Activated CD4-positive, alpha-beta T cell treated with anti-CD3 and anti-CD28 coated beads, Interleukin-2, amount 50 U/mL, for 4 hours (primary cell): ENCODE results near the gene ZDBF2.
"Not testable (repeated sequence)": the region's sequence is repeated elsewhere in the genome, so short reads cannot be mapped to it uniquely, and the experiment has no call there.

Experiments used
- DNase-seq, 2 experiments: peaks; one replicate each; pipeline ENCODE4 v3.0.0-alpha.2; 2020

The ZDBF2 gene

DNA sequence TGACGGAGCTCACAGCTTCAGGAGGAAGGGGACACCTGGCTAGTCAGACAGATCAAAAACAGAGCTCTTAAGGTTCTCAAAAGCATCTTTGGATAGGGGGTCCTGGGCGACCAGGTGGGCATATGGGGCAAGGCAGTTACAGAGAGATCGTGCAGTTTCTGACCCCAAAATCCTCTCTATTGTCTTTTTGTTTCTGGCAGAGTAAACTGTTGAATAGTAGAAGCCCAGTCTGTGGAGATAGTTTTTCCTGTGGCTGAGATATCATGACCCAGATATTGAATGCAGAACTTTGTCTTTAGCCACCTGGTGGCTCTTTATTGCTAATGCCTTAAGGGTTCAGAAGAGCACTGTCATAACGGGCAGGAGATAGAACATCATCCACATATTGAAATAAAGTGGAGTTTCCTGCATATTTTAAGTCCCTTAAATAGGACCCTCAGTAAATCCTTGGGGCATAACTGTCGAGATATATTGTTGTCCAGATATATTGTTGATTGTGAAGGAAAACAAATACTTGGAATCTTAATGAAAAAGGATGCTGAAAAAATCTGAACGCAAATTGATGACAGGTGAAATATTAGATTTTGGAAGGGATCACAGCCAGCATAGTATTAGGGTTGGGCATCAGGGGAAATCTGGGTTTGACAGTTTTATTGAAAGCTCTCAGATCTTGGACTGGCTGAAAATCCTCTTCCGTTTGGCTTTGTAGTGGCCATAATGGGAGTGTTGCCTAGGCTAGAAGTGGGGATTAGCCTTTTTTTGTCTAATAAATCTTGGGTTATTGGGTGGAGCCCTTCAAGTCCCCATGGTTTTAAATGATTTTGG is 14.1 kb upstream of the ZDBF2 start:
- DNase-seq, result no peak

DNA sequence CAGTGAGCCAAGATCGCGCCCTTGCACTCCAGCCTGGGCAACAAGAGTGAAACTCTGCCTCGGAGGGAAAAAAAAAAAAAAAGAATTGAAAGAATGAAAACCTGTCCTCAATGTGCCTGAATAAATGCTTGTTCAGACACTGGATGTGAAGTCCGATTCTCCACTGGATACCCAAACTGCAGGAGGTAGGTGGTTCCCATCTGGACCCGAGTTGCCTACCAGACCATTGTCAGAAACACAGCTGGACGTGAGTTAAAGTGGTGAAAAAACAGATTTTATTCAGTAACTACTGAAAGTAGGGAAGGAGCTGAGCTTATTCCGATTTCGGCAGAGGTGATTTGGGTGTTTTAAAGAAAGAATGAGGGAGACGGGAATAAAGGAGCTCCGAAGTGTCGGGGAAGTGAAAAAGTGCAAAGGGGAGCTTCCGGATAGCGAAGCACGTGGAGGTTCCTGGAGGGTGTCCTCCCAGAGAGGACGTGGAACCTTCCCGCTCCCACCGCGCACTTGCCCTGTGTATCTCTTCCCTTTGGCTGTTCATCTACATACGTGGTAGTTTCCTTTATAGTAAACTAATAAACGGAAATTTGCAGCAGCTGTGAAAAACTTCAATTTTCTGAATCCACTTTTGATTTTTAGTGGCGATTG is 10.4 kb upstream of the ZDBF2 start:
- DNase-seq, result no peak

DNA sequence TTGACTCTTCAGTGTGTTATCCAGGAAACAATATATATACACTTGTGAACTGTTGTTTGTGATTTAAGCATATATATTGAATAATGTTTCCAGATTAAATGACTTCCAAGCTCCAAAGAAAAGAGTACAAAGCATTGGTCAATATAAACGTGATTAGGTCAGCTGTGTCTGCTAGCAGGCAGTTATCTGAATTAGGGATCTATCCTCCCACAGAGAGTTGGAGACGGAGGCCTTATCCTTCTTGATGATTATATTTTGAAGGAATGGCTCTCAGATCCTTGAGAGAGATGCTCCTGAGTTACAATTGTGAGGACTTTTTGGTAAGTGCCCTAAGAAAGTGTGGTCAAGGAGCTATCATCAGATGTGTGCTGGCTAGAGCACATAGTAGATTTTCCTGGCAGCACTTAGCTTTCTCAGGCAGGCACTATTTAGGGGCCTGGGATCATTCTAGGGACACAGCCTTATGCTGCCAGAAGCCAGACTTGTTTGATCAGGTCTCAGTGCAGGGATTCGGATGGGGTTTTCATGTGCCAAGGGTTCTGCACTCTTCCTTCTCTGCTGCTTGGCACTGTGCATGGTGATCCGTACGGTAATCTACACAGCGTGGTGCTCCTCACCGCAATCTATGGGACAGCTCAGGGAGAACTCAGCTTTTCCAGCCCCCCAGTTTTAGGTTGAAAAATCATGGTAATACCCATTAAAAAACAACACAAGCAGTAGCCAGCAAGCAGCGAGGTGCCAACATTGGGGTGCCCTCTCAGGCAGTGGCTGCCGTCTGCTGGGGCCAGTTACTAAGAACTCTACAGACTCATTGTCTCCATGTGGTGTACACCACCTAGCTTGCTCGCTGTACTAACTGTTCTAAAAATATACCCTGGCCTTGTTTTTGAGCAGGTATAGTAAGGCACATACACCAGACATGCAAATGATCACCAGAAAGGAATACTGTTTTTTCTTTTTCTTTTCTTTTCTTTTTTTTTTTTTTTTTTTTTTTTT is 8.0 kb upstream of the ZDBF2 start:
- DNase-seq, result no peak

DNA sequence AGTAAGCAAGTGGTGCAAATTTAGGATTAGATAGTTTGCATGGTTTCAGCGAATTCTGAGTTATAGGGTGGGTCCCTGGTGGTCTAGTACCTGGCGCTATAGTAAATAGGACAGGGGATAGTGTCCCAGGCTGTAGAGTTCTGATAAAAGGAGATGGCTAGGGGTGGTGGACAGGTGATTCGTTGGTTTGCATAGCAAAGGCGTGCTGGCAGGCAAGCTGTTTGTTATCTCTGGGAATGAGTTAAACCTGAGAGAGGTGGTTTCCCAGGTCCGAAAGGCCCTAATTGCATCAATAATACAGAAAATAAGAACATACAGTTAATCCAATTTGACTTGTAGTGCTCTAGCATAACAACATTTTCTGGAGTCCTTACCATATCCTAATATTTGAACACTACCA is 6.9 kb upstream of the ZDBF2 start:
- DNase-seq, result no peak

DNA sequence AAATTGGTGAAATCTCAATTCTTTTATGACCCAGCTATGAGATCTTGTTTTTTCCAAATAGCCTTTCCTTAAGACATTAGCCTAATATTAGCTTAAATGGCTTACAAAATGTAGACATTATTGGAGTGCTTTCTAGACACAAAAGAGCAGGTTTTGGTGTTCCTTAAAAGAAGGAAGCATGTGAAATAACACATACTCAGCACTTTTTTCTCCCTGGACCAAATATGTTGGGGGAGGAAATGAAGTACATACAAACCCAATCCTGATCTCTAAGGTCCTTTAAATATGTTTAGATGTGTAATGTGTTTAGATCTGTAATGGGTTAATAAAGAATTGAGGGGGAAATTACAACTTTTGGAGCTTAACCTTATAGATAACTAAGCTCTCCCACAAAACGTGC is 3.4 kb upstream of the ZDBF2 start:
- no peak for DNase-seq

DNA sequence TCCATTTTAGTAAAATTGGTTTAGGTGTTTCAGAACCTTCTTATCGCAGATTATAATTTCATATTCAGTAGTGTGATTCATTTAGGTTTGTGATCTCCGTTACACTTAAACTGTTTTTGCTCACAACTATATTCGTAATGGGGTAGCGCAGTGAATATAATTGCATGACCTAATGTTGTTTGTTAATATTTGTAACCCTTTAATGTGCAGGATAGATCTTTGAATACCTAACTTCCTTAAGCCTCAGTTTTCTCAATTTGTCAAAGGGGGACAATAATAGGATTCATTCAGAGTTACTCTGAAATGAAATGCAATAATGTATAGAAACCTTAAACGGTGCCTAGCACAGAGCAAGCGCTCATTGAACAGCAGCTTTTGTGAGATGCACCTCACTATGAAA is 558 bp upstream of the ZDBF2 start:
- no peak for DNase-seq

DNA sequence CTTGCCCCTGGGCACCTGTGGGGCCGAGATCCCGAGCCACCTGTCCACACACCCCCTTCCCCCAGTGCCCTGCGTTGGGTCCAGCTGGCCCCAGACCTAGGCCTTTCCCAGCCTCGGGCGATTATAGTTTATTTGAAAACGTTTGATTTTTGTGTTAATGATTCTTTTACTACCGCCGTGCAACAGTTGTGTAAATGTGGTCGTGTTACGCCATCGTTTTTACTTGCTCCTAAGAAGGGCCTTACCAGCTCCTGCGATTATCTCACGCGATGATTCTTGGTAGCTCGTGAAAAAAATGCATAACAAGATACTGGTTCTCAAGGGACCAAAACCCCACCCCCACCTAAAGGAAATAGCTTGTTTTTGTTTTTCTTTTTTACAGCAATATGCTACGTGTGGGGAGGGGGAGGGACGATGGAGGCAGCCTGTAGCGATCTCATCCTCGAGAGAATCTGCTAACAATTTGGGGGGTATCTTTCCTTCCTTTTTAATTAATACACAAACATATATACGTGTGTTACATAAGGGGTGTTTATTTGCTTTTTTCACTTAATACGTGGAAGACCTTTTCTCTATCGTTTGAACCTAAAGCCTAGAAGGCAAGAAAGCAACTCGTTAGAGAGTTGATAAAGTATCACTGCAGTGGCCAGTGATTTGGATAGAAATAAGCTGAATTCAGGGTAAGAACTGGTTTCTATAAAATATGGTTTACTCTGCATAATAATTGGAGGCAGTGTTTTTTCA is 1.0 kb downstream of the ZDBF2 start:
- DNase-seq, result no peak

DNA sequence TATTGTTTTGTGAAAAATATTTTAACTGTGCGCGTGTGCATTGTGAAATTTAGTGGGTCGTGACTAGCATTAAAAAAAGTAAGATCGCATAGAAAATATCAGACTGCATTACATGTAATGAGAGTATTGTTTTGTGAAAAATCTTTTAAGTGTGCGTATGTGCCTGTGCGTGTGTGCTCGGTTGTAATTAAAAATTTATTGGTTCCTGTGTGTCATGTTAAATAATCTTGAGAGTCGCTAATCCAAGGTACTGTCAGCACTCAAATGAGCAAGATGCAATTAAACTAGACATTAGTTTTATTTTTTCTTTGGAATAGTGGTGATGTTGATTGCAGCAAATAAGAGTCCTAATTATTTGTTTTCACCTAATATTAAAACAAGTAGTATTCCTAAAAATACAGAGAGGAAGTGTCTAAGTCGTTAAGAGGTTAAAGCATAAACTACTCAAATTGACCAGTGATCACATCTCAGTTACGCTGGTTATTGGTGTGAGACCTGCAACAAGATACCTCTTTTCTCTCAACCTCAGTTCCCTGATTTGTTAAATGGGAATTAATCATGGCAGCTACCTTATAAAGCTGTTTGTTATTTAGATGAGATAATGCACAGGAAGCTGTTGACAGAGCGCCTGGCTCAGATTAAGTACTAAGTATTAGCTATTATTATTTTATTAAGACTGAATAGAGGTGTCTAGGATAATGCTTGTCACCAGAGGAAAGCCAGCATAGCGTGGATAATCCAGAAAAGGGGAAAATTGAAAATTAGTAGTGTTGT is 1.9 kb downstream of the ZDBF2 start:
- DNase-seq, result no peak

DNA sequence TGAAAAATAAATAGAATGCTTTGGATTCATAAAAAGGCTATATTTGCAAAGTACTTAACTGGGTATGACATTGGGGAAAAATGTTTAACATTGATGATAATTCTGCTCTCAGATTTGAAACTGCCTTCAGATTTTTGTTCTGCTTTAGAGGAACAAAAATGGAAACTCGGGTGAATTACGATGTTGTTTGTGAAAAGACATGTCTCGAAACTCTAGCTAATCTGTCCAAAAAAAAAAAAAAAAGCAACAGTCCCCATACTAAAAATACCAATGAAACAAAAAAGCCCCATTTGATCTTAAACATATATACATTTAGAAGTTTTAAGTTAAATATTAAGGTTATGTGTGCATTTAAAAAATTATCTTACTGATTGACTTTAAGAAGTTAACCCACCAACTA is 3.0 kb downstream of the ZDBF2 start:
- no peak for DNase-seq

DNA sequence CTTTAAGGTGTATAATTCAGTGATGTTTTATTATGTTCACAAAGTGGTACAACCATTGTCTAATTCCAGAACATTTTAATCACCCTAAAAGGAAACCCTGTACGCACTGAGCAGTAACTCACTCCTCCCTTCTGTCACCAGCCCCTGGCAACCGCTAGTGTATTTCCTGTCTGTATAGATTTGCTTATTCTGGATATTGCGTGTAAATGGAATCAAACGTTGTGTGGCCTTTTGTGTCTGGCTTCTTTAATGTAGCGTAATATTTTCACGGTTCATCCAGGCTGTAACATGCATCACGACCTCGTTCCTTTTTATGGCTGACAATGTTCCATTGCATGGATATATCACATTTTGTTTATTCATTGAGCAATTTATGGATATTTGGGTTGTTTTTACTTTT is 8.3 kb downstream of the ZDBF2 start:
- no peak for DNase-seq

DNA sequence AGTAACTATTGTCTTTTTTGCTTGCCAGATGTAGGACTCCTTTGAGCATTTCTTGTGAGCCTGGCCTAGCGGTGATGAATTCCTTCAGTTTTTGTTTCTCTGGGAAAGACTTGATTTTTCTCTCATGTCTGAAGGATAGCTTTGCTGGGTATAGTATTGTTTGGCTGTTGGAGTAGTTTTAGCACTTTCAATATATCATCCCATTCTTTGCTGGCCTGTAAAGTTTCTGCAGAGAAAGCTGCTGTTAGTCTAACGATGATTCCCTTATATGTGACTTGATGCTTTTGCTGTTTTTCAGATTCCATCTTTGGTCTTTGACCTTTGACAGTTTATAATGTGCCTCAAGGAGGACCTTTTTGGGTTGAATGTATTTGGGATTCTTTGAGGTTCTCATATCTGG is 12.7 kb downstream of the ZDBF2 start:
- DNase-seq, result no peak

DNA sequence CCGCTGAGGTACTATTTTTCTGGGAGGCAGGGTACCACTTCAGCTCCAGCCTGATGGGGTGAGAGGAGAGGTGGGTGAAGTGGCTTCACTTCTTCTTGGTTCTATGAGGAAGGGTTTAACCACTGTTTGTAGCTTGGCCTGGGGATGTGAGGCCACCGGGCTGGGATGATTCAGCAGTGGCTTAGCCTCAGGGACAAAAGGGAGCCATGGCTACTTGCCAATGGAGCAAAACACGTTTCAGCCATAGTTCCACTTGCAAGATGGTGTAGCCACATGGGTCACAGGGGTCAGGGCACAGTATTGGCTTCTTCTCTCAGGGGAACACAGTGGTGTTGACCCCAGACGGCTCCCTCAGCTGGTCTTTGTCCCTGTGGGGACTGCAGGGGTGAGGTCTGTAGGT is 14.9 kb downstream of the ZDBF2 start:
- no peak for DNase-seq

DNA sequence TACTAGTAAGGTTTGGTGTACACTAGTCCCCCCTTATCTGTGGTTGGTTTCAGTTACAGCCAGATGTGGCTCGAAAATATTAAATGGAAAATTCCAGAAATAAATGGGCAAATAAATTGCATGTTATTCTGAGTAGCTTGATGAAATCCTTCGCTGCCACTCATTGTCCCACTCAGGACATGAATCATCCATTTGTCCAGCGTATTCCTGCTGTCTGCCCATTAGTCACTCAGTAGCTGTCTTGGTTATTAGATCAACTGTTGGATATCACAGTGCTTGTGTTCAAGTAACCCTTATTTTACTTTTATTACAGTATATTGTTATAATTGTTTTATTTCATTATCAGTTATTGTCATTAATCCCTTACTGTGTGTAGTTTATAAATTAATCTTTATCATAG is 21.7 kb downstream of the ZDBF2 start:
- no peak for DNase-seq

DNA sequence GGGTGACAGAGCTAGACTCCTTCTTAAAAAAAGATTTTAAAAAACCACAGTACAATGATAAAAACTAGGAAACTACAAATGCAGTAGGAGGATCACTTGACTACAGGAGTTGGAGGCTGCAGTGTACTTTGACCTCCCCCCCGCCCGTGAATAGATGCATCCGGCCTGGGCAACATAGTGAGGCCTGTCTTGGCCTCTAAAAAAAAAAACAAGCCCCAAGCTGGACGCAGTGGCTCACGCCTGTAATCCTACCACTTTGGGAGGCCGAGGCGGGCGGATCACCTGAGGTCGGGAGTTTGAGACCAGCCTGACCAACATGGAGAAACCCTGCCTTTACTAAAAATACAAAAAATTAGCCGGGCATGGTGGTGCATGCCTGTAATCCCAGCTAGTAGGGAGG is 25.1 kb downstream of the ZDBF2 start:
- DNase-seq, result not testable (repeated sequence)

DNA sequence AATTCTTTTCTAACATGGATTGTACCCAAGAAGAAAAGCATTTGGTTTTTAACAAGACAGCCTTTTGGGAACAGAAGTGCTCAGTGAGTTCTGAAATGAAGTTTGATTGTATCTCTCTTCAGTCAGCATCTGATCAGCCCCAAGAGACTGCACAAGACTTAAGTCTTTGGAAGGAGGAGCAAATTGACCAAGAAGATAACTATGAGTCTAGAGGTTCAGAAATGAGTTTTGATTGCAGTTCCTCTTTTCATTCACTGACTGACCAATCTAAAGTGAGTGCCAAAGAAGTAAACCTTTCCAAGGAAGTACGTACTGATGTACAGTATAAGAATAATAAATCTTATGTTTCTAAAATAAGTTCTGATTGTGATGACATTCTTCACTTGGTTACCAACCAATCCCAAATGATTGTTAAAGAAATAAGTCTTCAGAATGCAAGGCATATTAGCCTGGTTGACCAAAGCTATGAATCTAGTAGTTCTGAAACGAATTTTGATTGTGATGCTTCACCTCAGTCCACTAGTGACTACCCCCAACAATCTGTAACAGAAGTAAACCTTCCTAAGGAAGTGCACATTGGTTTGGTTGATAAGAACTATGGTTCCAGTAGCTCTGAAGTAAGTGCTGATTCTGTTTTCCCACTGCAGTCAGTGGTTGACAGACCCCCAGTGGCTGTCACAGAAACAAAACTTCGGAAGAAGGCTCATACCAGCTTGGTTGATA is 31.2 kb downstream of the ZDBF2 start:
- DNase-seq, result no peak

DNA sequence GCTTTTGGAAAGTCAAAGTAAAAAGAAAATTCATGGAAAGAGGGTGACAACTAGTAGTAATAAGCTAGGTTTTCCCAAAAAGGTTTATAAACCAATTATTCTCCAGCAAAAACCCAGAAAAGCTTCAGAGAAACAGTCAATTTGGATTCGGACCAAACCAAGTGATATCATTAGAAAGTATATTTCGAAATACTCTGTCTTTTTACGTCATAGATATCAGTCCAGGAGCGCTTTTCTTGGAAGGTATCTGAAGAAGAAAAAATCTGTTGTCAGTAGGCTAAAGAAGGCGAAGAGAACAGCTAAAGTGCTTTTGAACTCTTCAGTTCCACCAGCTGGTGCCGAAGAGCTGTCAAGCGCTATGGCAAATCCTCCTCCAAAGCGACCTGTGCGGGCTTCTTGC is 36.6 kb downstream of the ZDBF2 start:
- no peak for DNase-seq

DNA sequence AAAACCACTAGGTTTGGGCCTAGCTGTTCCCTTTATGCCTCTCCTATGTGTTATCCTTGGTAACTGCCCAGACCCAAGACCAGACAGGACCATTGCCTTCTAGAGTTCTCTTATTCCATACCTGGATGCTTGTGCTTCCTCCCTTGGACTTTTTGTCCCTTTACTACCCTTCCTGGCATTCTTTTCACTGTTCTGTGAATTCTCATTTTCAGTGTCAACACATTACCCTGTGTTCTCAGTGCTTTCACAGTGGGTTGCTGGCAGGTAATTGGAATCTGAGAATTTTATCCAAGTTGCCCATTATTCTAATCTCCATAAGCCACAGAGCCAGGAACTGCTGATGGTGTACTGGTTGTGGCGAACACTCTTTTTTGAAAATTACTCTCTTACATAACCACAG is 41.7 kb downstream of the ZDBF2 start:
- DNase-seq, result no peak

DNA sequence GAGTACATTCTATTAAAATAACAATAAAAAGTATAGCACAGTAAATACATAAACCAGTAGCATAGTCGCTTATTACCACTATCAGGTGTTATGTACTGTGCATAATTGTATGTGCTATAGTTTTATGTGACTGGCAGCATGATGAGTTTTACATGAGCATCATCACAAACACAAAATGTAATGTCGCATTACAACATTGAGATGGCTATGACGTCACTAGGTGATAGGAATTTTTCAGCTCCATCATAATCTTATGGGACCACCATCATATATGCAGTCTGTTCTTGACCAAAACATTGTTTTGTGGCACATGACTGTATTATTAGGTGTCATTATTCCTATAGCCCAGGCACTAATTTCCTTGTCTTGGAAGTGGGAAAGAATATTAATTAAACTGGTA is 48.6 kb downstream of the ZDBF2 start:
- no peak for DNase-seq

DNA sequence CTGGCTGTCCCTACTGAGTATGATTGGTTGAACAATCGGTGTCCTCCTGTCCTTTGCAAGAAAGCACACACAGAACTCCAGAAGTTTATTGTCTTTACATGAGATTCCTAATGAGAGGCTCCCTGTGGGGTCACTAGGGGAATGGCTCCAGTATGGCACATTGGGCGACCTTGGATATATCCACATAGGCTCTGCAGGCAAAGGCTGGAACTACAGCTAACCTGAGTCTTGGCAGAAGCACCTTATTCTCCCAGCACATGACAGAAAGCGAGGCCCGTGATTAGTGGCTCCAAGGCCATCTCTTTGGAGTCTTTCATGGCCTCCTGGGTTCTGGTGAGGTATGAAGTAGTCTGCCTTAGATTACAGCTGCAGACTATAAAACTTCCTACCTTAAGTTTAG is 49.0 kb downstream of the ZDBF2 start:
- DNase-seq, result no peak

DNA sequence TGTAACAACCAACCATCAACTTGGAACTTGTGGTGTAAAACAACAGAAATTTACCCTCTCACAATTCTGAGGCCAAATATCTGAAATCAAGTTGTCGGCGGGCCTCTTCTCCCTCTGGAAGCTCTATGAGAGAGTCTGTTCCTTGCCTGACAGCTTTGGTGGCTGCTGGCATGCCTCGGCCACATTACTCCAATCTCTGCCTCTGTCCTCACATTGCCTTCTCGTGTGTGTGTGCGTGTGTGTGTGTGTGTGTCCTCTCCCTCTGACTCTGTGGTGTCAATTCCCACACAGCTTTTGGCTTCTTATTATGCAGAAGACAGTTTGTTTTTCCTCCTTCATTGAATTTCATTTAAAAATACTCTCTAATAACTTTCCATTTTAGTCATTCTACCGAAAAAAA is 50.4 kb downstream of the ZDBF2 start:
- no peak for DNase-seq

DNA sequence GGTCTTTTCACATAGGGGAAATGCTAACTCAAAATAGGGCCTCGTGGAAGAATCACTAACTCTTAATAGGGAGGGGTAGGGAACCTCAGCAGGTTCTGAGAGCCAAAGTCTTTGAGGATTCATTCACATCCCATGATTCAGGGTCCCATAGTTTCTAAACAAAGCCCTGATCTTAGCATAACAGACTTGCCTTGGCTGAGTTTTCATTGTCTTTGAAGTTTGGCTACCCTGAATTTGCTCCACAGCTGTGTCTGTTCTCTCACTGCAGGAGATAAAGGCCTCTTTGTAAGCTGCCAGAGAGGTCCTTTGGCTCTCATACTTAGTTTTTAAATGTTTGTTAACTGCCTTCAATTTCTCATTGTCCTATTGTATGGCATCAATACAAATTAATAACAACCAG is 54.5 kb downstream of the ZDBF2 start:
- no peak for DNase-seq
